ENCODE measurements around the gene DSCAM. TPM values are rescaled to one million over a fixed set of nuclear protein-coding genes. Genes with fewer than 3 reads are reported as not detected.

DSCAM gene
- polyA plus RNA-seq, 3 donors = not detected

- no peak overlapping the region for H2AFZ ChIP-seq (ENCODE audit: insufficient read depth, low read depth, low read length, poor library complexity, severe bottlenecking)
- intact Hi-C loops (cut with micrococcal nuclease) = no loop called here
- Mint-ChIP-seq H3K27me3 (ENCODE audit: low read depth in 3 of 3) (peaks cover 0 to 3% (median 2%) of the 10 kb centered on the region in 3 donors), H3K9me3 (peaks cover 0 to 8% (median 2%) of the 10 kb centered on the region in 7 donors), H3K4me1 (no peaks in the 10 kb centered on the region), H3K27ac (no peak overlapping the region), H3K36me3 (no peaks in the 10 kb centered on the region), H3K4me3 (no peak overlapping the region)
- H3K27ac ChIP-seq (ENCODE audit: low read depth in 1 of 2, low read length in 2 of 2) = no peak overlapping the region
- H3K79me2 ChIP-seq (ENCODE audit: insufficient read depth, low read length) = no peaks in the 10 kb centered on the region
- H3K27me3 ChIP-seq (ENCODE audit: control insufficient read depth in 2 of 2, insufficient read depth in 2 of 2, low read length in 2 of 2) = no peaks in the 10 kb centered on the region
- H3K36me3 ChIP-seq (replicated peaks in 1 of 2; ENCODE audit: control insufficient read depth in 1 of 2, insufficient read depth in 2 of 2, low read length in 2 of 2) = no peaks in the 10 kb centered on the region
- H4K20me1 ChIP-seq (ENCODE audit: insufficient read depth, low read length) = no peaks in the 10 kb centered on the region
- WGBS (ENCODE audit: insufficient coverage) = no CpG with 5 or more reads among the region's 2 CpGs
- H3K4me1 ChIP-seq (ENCODE audit: control insufficient read depth in 1 of 2, insufficient read depth in 2 of 2, low read length in 2 of 2) = no peaks in the 10 kb centered on the region
- no peak overlapping the region for H3K4me2 ChIP-seq (replicated peaks; ENCODE audit: extremely low read depth, low read length, poor library complexity, severe bottlenecking)
- H3K9ac ChIP-seq (ENCODE audit: insufficient read depth, low read length, poor library complexity, severe bottlenecking) = no peak overlapping the region
- H3K4me3 ChIP-seq (replicated peaks in 1 of 3; ENCODE audit: low read depth in 2 of 3, low read length in 3 of 3) = no peak overlapping the region
- TF ChIP-seq, protein P1, sequence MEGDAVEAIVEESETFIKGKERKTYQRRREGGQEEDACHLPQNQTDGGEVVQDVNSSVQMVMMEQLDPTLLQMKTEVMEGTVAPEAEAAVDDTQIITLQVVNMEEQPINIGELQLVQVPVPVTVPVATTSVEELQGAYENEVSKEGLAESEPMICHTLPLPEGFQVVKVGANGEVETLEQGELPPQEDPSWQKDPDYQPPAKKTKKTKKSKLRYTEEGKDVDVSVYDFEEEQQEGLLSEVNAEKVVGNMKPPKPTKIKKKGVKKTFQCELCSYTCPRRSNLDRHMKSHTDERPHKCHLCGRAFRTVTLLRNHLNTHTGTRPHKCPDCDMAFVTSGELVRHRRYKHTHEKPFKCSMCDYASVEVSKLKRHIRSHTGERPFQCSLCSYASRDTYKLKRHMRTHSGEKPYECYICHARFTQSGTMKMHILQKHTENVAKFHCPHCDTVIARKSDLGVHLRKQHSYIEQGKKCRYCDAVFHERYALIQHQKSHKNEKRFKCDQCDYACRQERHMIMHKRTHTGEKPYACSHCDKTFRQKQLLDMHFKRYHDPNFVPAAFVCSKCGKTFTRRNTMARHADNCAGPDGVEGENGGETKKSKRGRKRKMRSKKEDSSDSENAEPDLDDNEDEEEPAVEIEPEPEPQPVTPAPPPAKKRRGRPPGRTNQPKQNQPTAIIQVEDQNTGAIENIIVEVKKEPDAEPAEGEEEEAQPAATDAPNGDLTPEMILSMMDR (IDR thresholded peaks at IDR 0.05) = no peak
- DNase-seq = no peak
- no peaks in the 10 kb centered on the region for H3K9me3 ChIP-seq (replicated peaks in 1 of 2; ENCODE audit: control insufficient read depth in 1 of 2, insufficient read depth in 1 of 2, low read length in 2 of 2)
These were observed 497.4 kb downstream of the DSCAM start for GRCh38 chr21:40349591-40349990.

- no peaks in the 10 kb centered on the region for H3K4me1 Mint-ChIP-seq
- no peak overlapping the region for H3K9ac ChIP-seq (ENCODE audit: insufficient read depth, low read length, poor library complexity, severe bottlenecking)
- no peaks in the 10 kb centered on the region for H3K36me3 ChIP-seq (replicated peaks in 1 of 2; ENCODE audit: control insufficient read depth in 1 of 2, insufficient read depth in 2 of 2, low read length in 2 of 2)
- no peak overlapping the region for H3K27ac ChIP-seq (ENCODE audit: low read depth in 1 of 2, low read length in 2 of 2)
- no peak overlapping the region for H3K4me3 ChIP-seq (replicated peaks in 1 of 3; ENCODE audit: low read depth in 2 of 3, low read length in 3 of 3)
- no peaks in the 10 kb centered on the region for H3K79me2 ChIP-seq (ENCODE audit: insufficient read depth, low read length)
- no peak overlapping the region for H3K27ac Mint-ChIP-seq
- peaks cover 0 to 5% (median 2%) of the 10 kb centered on the region in 7 donors for H3K9me3 Mint-ChIP-seq
- no peak overlapping the region for H3K4me3 Mint-ChIP-seq
- no peaks in the 10 kb centered on the region for H4K20me1 ChIP-seq (ENCODE audit: insufficient read depth, low read length)
- intact Hi-C loops (cut with micrococcal nuclease) = no loop called here
- TF ChIP-seq, protein P1 (IDR thresholded peaks at IDR 0.05) = no peak
- H3K4me2 ChIP-seq (replicated peaks; ENCODE audit: extremely low read depth, low read length, poor library complexity, severe bottlenecking) = no peak overlapping the region
- H3K4me1 ChIP-seq (ENCODE audit: control insufficient read depth in 1 of 2, insufficient read depth in 2 of 2, low read length in 2 of 2) = no peaks in the 10 kb centered on the region
- no CpG with 5 or more reads among the region's 9 CpGs for WGBS (ENCODE audit: insufficient coverage)
- DNase-seq = no peak
- H3K9me3 ChIP-seq (replicated peaks in 1 of 2; ENCODE audit: control insufficient read depth in 1 of 2, insufficient read depth in 1 of 2, low read length in 2 of 2) = no peaks in the 10 kb centered on the region
- peaks cover 0 to 4% (median 0%) of the 10 kb centered on the region in 3 donors for H3K27me3 Mint-ChIP-seq (ENCODE audit: low read depth in 3 of 3)
- no peaks in the 10 kb centered on the region for H3K36me3 Mint-ChIP-seq
- no peak overlapping the region for H2AFZ ChIP-seq (ENCODE audit: insufficient read depth, low read depth, low read length, poor library complexity, severe bottlenecking)
- no peaks in the 10 kb centered on the region for H3K27me3 ChIP-seq (ENCODE audit: control insufficient read depth in 2 of 2, insufficient read depth in 2 of 2, low read length in 2 of 2)
These were observed 501.1 kb downstream of the DSCAM start for GRCh38 chr21:40345711-40346321.
